ENCODE measurements around the gene ENTR1.

DNA sequence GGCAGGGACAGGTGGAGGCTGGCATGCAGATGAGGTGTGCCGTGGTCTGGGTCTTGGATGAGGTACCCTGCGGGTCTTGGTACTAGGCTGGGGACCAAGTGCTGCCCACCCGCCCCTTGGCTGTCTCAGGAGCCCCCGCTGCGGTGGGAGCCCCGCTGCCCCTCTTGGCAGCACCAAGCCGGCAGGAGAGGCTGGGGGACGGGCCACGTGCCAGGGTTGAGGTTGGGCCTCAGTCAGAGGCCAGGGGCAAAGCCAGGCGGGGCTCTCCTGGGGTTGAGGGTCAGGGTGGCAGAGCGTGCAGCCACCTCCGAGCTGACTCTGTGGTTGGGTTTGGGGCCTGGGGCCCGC is 38.9 kb downstream of the ENTR1 start:
- TF ChIP-seq, protein P1, sequence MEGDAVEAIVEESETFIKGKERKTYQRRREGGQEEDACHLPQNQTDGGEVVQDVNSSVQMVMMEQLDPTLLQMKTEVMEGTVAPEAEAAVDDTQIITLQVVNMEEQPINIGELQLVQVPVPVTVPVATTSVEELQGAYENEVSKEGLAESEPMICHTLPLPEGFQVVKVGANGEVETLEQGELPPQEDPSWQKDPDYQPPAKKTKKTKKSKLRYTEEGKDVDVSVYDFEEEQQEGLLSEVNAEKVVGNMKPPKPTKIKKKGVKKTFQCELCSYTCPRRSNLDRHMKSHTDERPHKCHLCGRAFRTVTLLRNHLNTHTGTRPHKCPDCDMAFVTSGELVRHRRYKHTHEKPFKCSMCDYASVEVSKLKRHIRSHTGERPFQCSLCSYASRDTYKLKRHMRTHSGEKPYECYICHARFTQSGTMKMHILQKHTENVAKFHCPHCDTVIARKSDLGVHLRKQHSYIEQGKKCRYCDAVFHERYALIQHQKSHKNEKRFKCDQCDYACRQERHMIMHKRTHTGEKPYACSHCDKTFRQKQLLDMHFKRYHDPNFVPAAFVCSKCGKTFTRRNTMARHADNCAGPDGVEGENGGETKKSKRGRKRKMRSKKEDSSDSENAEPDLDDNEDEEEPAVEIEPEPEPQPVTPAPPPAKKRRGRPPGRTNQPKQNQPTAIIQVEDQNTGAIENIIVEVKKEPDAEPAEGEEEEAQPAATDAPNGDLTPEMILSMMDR (IDR thresholded peaks at IDR 0.05) = no peak
- TF ChIP-seq POLR2A (IDR thresholded peaks at IDR 0.05) = no peak
